ENCODE measurements around the gene NALCN.

DNA sequence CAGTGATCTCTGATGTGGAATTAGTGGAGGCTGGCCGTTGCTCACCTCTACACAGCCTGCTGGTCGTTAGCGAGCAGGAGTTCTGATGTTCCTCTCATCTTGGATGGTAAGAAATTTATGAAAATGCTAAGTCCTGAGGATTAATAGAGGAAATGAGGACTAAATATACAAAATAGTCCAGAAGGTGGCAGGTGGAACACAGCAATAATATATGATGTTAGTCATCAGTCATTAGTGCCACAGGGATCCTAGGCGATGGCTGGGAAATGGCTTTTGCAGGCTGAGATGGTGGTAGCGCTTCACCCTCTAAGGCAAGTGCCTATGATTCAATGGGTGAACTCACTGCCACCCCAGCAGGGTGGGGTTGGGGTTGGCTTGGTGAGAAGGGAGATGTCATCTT, 403.1 kb downstream of the NALCN start:
- TF ChIP-seq POLR2A (IDR thresholded peaks at IDR 0.05) (no peak), POLR2AphosphoS5 (IDR thresholded peaks at IDR 0.05) (no peak)
- TF ChIP-seq, protein P1, sequence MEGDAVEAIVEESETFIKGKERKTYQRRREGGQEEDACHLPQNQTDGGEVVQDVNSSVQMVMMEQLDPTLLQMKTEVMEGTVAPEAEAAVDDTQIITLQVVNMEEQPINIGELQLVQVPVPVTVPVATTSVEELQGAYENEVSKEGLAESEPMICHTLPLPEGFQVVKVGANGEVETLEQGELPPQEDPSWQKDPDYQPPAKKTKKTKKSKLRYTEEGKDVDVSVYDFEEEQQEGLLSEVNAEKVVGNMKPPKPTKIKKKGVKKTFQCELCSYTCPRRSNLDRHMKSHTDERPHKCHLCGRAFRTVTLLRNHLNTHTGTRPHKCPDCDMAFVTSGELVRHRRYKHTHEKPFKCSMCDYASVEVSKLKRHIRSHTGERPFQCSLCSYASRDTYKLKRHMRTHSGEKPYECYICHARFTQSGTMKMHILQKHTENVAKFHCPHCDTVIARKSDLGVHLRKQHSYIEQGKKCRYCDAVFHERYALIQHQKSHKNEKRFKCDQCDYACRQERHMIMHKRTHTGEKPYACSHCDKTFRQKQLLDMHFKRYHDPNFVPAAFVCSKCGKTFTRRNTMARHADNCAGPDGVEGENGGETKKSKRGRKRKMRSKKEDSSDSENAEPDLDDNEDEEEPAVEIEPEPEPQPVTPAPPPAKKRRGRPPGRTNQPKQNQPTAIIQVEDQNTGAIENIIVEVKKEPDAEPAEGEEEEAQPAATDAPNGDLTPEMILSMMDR (IDR thresholded peaks at IDR 0.05) = no peak

Data from gastroesophageal sphincter (tissue), 3 donors.